HG03469 (cell line): ENCODE measurements around the gene FAM200B.

ENCODE experiments used
- ATAC-seq: cut with Tn5 transposase; IDR thresholded peaks from one replicate; pipeline ENCODE4 v1.9.1; 2021; ENCODE audit warnings: mild to moderate bottlenecking, moderate library complexity, moderate number of reproducible peaks; ENCODE audit not compliant: unreplicated experiment

FAM200B gene

GRCh38 chr4:15694431-15694830 lies 12.8 kb downstream of the FAM200B start:
- no peak for ATAC-seq

DNA sequence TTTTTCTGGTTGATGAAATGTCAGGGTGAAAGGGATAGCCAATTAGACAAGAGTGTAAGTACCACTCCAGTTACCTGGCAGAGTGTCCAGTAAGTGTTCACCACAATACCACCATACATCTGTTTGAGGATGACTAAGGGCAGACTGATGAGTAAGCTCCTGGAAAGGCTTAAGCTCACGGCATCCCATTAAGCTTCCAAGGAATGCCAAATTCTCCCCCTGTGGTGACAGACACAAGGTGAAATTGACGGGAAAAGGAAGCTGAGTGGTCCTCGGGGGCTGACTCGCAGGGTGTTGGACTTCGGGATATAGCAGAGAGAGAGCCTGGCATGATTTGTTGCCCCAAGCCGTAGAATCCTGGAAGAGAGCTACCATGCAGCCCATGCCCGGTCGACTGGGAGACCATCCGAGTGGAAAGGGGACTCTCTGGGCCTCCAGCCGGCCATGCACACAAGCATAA lies 13.6 kb downstream of the FAM200B start:
- no peak for ATAC-seq

GRCh38 chr4:15695729-15696128 lies 14.1 kb downstream of the FAM200B start:
- ATAC-seq = no peak

DNA sequence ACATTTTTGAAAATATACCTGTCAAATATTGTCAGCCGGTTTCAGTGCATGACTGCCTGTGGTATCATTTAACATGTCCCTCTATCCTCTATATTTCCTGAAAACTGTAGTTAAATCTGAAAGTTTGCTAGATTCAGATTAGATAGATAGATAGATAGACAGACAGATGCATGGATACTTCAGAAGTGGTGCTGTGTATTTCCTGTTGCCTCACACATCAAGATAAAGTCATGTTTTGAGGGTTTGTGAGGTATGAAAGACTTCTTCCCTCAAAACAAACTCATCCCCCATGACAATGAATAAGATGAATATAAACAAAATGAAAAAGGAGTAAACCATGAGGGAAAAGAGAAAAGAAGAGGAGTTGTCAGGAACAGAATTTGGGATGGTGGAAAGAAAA lies 15.2 kb downstream of the FAM200B start:
- ATAC-seq = no peak

DNA sequence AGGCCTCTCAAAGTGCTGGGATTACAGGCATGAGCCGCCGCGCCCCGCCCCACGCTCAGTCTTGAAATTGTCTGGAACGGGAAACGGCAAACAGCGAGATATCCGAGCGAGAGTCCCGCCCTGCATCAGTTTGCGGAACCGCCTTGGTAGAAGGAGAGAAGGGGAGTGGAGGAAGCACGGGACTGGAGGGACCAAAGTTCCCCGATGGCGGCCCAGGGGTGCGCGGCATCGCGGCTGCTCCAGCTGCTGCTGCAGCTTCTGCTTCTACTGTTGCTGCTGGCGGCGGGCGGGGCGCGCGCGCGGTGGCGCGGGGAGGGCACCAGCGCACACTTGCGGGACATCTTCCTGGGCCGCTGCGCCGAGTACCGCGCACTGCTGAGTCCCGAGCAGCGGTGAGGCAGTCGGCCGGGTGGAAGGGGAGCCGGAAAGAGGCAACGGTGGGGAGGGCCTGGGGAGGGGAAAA lies 21.3 kb downstream of the FAM200B start, which contains the start of gene BST1:
Gene BST1, plus strand, starts transcription at position 125 of the 463 bp plus-strand sequence. Its CDS starts 80 bp downstream, at position 205.
- no peak for ATAC-seq

GRCh38 chr4:15703439-15703838 lies 21.8 kb downstream of the FAM200B start:
- ATAC-seq = no peak

DNA sequence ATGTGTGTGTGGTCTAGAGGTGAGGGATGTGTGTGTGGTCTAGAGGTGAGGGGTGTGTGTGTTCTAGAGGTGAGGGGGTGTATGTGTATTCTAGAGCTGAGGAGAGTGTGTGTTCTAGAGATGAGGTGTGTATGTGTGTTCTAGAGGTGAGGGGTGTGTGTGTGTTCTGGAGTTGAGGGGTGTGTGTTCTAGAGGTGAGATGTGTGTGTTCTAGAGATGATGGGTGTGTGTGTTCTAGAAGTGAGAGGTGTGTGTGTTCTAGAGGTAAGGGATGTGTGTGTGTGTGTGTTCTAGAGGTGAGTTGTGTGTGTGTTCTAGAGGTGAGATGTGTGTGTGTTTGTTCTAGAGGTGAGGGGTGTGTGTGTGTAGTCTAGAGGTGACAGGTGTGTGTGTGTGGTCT lies 22.5 kb downstream of the FAM200B start:
- ATAC-seq = no peak

GRCh38 chr4:15706646-15707362 lies 25.2 kb downstream of the FAM200B start:
- no peak for ATAC-seq

DNA sequence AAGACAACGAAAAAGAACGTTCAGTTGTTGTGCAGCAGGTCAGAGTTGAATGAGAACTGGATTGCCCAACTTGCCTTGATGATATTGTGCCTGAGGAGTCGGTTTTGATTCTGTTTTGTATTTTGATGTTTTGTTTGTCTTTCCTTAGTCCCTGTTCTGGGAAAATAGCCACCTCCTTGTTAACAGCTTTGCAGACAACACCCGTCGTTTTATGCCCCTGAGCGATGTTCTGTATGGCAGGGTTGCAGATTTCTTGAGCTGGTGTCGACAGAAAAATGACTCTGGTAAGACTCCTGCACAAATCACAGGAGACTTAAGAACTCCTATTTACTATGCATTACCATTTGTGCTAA lies 25.7 kb downstream of the FAM200B start:
- ATAC-seq = no peak

DNA sequence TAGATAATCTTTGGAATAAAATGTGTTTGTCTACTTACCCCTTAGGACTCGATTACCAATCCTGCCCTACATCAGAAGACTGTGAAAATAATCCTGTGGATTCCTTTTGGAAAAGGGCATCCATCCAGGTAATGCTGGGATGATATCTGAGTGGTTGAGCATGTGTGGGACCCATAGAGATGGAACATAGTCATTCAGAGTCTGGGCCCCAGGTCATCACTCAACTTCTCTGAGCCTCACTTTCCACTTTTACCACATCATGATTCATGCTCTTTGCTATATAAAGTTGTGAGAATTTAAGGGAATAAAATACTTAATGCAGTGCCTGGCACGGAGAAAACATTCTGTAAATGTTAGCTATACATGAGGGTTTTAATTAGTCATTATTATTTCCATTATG lies 30.1 kb downstream of the FAM200B start:
- ATAC-seq = no peak

DNA sequence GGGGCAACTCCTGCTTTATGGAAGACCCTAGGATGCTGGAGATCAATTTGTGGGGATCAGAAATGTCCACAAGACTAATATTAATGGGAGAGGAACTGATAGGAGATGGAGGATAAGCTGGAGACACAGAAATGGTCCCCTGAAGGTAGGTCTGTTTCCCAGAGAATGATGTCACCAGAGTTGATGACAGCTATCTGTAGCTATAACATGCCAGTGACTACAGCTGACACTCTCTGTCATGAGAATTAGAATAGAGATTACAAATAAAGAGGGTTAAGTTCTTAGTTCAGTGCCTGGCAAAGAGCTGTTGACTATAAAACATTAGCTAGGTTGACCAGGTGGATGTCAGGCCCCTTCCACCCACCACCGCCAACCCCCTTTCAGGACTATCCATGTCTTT lies 30.6 kb downstream of the FAM200B start:
- ATAC-seq = no peak

DNA sequence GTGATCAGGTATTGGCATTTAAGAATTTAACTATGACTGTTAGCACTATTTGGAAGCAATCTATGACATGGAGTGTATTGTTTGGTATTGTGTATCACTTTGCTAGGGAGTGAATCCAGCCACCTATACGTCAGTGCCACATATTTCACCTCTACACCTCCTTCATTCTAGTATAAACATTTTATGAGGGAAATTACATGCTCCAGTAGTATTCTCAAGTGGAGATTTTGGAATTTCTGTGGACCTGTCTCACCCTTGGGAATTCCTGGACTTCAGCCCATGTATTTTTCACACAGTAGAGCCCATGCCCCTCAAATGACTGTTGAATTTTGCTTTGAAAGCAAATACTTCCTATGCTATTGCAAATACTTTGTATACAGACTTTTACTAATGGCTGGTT lies 32.5 kb downstream of the FAM200B start:
- ATAC-seq = no peak

DNA sequence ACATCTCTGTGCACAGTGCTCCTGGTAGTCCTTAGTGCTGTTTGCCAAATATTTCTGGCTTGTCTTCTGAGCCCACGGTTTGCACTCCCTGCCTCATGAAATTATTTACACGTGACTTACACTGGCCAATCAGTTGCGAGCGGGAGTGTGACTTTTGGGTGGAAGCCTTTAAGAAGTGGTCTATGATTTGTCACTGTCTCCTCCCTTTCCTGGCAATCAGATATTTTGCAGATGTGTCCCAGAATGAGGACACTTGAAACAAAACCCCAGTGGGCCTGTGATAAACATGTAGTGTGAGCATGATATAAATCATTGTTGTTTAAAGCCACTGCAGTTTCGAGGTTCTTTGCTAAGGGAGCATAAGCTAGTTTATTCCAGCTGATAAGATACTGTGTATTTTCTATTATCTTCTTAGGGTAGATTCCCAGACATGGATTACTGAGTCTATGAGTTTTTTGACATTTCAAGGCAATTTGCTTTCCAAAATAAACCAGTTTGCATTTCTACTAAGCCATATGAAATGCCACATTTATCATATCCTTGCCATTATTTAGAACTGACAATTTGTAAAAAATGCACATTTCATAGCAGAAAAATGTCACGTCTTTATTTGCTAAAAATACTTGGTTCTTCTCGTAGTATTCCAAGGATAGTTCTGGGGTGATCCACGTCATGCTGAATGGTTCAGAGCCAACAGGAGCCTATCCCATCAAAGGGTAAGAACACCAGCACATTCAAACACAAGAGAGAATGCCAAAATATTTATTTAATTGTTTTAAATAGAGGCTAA lies 33.2 kb downstream of the FAM200B start:
- ATAC-seq = no peak

- no peak for ATAC-seq
Observed at GRCh38 chr4:15716115-15716514, 34.5 kb downstream of the FAM200B start.

DNA sequence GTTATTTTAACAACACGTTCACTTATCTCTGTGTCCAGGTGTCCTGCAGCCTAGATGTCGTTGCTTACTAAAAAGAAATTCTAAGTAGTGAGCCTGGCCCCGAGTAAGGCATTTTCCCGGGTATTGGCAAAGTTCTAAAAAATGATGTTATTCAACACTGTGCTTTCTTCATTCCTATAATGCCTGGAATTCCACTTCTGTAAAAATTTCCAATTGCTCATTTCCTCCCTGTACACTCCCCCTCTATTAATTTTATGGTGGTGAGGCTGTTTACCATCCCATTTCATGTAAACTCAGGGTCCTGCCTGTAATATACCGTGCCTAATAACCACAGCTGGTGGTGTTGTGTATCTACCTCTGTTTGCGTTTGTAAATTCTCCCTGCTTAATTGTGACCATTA lies 35.5 kb downstream of the FAM200B start:
- ATAC-seq = no peak

DNA sequence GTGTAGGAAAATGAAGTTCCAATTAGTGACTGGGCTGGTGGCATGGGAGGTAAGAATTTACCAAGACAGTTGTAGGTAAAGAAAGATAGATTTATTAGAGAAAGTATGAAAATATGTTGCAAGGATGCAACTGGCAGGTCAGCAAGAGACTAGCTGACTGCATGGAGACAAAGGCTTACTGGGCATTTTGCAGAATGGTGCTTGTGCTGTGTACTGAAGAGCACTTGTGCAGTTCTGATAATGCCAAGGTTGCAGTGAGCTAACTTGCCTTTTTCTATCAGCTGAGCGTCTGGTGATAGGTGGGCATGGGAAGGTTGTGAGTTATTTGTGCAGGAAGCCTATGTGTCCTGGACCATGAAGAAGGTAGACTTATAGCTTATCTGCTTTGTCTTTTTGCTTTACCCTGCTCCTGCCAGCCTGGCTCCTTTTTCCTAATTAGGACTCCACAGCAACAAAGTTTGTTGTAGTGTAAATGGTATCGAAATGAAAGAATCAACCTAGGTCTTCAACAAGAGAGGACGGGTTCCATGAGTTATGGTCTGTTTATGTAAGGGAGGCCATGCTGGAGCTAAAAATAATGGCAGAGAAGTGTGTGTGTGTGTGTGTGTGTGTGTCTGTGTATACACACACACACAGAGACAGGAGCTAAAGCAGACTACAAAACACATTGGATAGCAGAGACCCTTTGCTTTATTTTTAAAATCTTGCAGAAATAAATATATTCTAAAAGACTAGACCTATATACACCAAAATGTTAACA lies 36.2 kb downstream of the FAM200B start:
- ATAC-seq = no peak

GRCh38 chr4:15718465-15718864 lies 36.8 kb downstream of the FAM200B start:
- no peak for ATAC-seq

GRCh38 chr4:15718959-15719358 lies 37.3 kb downstream of the FAM200B start:
- no peak for ATAC-seq

DNA sequence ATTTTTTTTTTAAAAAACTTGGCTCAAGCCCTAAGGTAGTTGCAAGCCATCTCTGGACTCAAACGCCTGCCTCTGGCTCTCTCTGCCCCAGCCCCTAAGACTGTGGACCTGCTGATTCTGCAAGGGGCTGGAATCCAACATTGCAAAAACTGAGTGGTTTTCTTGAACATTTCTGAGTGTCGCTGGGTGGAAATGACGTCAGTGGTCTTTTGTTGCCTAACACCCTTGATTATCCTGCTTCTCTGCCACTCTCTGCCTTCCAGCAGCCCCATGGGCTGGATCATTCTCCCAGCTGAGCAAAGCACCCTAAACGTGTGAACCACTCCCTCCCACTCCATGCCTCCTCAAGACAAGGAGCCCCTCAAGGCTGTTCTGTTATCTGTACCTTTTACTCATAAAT lies 37.9 kb downstream of the FAM200B start:
- no peak for ATAC-seq

DNA sequence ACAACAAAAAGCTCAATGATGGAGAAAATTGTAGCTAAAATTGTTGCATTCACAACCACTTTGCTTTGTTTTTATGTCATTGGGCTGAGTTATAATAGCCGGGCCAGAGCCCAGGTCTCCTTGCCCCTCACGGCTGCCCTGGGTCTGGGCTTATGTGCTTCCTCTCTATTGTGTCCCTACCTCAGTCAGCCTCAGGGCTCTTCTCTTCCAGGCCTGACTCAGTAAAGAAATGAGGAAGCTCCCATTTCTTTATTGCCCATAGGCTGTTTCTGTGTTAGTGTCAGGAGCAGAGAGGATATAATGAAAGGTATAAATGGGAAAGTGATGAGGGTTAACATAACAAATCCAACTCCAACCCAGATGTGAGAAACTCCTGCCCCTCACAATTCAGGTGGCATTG lies 39.2 kb downstream of the FAM200B start:
- no peak for ATAC-seq

GRCh38 chr4:15725608-15726007 lies 44.0 kb downstream of the FAM200B start:
- no peak for ATAC-seq
